AG10803 (cell line): Measurements from ENCODE around the gene GABARAPL1.

Experiments
- DNase-seq: peaks from one replicate; pipeline ENCODE4 v3.0.0; 2010; ENCODE audit warnings: low read depth
- H3K4me3 ChIP-seq: 2 replicates; pipeline ENCODE4 v1.5.1; 2011; ENCODE audit warnings: mild to moderate bottlenecking, low read length, control low read depth
- CTCF ChIP-seq: conservative IDR thresholded peaks from 2 replicates; pipeline ENCODE4 v1.5.1; 2011; ENCODE audit warnings: mild to moderate bottlenecking, low read length, control low read depth, inconsistent platforms

The GABARAPL1 gene

DNA sequence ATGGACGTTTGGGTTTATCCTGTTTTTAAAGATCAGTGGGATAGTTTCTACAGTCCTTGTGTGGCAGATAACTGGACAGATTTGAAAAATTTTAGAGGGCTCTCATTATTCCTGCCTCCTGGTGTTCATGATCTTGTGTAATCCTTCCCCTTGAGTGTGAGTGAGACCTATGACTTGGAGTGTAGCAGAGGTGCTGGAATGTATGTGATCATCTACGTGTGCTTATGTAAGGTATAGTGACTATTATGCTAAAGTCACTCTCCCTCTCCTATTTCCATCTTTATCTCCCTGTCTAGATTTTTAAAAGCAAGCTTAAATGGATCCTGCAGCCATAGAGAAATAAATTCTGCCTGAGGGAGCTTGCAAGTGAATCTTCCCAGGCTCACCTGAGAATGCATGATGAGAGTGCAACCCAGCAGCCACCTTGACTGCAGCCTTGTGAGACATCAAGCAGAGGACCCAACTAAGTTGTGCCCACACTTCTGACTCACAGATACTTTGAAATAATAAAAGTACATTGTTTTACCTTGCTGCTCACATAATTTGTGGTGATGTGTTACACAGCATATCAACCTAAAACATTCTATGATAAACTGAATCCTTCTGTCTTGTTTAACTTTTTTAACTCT lies 37.6 kb upstream of the GABARAPL1 start:
- no peak overlapping the region for H3K4me3 ChIP-seq
- no peak for TF ChIP-seq CTCF
- DNase-seq, result no peak

- no peak for TF ChIP-seq CTCF
- no peak overlapping the region for H3K4me3 ChIP-seq
- DNase-seq, result no peak
These were observed 36.6 kb upstream of the GABARAPL1 start for GRCh38 chr12:10175846-10176636.

DNA sequence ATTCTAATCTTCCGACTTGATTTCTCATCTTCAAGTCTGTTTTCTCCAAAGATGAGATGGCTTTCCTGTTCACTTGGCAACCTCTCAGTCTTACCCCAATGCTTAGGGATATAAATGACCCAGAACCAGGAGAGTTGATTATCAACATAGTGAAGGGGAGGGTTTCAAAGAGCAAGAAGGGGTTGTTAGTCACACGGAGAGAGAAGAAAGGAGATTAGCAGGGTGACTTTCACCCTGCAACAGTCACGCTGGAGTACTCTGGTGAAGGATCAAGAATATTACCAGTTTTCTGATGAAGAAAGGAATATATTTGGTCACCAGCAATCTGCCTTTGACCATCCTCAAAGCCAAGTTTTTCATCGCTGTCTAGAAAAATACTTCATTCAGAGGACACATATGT lies 33.9 kb upstream of the GABARAPL1 start, which contains the start of gene TMEM52B:
TMEM52B (plus strand) TSS at position 212 of the 400 bp plus-strand sequence. CDS start 543 bp downstream, outside the sequence.
- no peak for TF ChIP-seq CTCF
- no peak for DNase-seq
- no peak within 1 kb of the TSS for H3K4me3 ChIP-seq

DNA sequence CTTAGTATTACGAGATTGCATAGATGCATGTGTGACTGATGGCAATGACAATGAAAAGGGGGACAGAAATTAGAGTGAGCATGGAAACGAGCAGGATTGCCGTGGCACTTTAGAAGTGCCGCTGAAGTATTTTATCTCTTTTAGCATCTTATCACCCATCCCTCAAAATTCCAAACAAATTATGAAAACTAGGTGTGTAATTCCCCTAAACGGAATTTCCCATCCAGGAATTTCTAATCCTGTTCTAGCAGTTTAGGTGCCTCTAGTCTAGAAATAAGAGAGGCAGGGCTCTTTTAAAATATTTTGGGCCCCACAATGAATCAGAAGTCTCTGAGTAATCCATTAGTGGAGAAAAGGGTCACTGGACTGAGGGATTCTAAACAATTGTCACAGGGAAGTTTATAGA lies 32.9 kb upstream of the GABARAPL1 start:
- no peak for DNase-seq
- TF ChIP-seq CTCF, result no peak
- H3K4me3 ChIP-seq, result no peak overlapping the region

GRCh38 chr12:10182354-10183049 lies 30.2 kb upstream of the GABARAPL1 start:
- no peak overlapping the region for H3K4me3 ChIP-seq
- DNase-seq, result peak; percentile 85
- no peak for TF ChIP-seq CTCF

- H3K4me3 ChIP-seq, result no peak overlapping the region
- peak; percentile 91 for DNase-seq
- no peak for TF ChIP-seq CTCF
These were observed 28.3 kb upstream of the GABARAPL1 start for GRCh38 chr12:10184261-10184843.
